ENCODE results near the gene SLC6A12.

Gene SLC6A12

GRCh38 chr12:157644-158043 is 56.3 kb downstream of the SLC6A12 start:
- DNase-seq = no peak

- DNase-seq = no peak
Measured at GRCh38 chr12:156945-157344, 57.0 kb downstream of the SLC6A12 start.

- no peak for DNase-seq
Measured at GRCh38 chr12:155646-156045, 58.3 kb downstream of the SLC6A12 start.

GRCh38 chr12:155006-155405 is 59.0 kb downstream of the SLC6A12 start:
- DNase-seq = no peak

- DNase-seq = no peak
Measured at GRCh38 chr12:154058-154457, 59.9 kb downstream of the SLC6A12 start.

- DNase-seq = no peak
Measured at GRCh38 chr12:153080-153746, 60.7 kb downstream of the SLC6A12 start.

GRCh38 chr12:152440-152839 is 61.5 kb downstream of the SLC6A12 start:
- no peak for DNase-seq

- no peak for DNase-seq
Measured at GRCh38 chr12:151579-151978, 62.4 kb downstream of the SLC6A12 start.

GRCh38 chr12:148676-149416 is 65.1 kb downstream of the SLC6A12 start:
- no peak for DNase-seq

- no peak for DNase-seq
Measured at GRCh38 chr12:147242-147641, 66.7 kb downstream of the SLC6A12 start.

GRCh38 chr12:145369-145960 is 68.5 kb downstream of the SLC6A12 start:
- no peak for DNase-seq

GRCh38 chr12:144650-145284 is 69.2 kb downstream of the SLC6A12 start:
- no peak for DNase-seq

GRCh38 chr12:143964-144649 is 69.8 kb downstream of the SLC6A12 start:
- DNase-seq = no peak

GRCh38 chr12:140162-140561 is 73.8 kb downstream of the SLC6A12 start:
- DNase-seq = no peak
